GM18498 (cell line): Measurements from ENCODE around the gene CCDC88B.

Experiments
- ATAC-seq: cut with Tn5 transposase; IDR thresholded peaks from one replicate; pipeline ENCODE4 v1.9.1; 2021; ENCODE audit warnings: mild to moderate bottlenecking, moderate library complexity; ENCODE audit not compliant: unreplicated experiment

The CCDC88B gene

GRCh38 chr11:64379160-64379559 is 39.2 kb downstream of the CCDC88B start:
- no peak for ATAC-seq

- no peak for ATAC-seq
These were observed 40.1 kb downstream of the CCDC88B start for GRCh38 chr11:64379817-64380709.

GRCh38 chr11:64381350-64381749 is 41.3 kb downstream of the CCDC88B start:
- no peak for ATAC-seq

DNA sequence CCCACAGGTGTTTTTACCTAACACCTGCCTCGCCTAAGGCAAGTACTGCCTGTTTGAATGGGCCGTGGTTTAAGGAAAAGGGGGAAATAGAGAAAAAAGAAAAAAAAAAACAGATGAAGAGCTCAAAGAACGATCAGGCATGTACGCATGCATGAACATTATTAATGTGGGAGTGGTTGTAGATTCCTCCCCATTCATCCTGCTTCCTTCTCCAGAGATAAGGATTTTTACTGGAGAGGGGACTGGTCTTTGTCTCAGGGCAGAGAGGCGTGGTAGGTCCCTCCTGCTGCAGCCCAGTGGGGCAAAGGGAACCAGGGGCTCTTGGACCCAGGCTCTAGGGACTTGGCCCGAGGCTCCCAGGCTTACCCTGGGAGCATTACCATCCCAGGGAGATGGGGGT is 42.0 kb downstream of the CCDC88B start:
- ATAC-seq, result no peak

GRCh38 chr11:64382586-64382985 is 42.6 kb downstream of the CCDC88B start:
- ATAC-seq, result no peak

DNA sequence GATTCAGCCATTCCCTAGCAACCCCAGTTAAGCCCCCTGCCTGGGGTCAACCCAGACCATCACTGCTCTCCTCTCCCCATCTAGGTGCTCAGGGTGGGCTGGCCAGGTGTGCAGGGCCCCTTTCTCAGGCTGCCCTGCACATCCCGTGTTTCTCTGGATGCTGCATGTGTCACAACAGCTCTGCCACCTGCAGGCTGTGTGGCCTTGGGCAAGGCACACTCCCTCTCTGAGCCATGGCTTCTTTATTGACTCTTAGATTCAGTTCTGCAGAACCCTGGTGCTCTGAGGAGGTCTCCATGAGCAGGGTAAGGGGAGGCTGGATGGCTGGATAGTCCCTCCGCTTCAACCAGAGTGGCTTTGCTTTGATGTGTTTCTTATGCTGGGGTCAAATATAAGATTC is 43.6 kb downstream of the CCDC88B start:
- no peak for ATAC-seq

- no peak for ATAC-seq
These were observed 44.2 kb downstream of the CCDC88B start for GRCh38 chr11:64384028-64384737.

- ATAC-seq, result no peak
These were observed 45.3 kb downstream of the CCDC88B start for GRCh38 chr11:64384981-64385944.

- ATAC-seq, result no peak
These were observed 46.1 kb downstream of the CCDC88B start for GRCh38 chr11:64385945-64386704.

DNA sequence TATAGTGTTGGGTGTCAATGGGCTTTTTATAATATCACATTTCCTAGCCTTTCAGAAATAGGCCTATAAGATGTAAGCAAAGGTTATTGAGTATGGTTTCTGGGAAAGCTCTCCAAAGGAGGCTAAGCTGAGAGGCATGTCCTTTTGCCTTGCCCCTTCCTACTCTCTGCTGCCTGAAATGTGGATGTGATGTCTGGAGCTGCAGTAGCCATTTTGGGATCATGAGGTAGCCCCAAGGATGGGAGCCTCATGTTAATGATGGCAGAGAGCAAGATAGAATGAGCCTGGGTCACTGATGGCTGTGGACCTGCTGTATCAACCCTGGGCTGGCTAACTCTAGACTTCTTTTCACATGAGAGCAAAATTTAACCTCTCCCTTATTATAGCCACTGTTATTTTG is 47.9 kb downstream of the CCDC88B start:
- no peak for ATAC-seq

- no peak for ATAC-seq
These were observed 48.9 kb downstream of the CCDC88B start for GRCh38 chr11:64388894-64389293.

DNA sequence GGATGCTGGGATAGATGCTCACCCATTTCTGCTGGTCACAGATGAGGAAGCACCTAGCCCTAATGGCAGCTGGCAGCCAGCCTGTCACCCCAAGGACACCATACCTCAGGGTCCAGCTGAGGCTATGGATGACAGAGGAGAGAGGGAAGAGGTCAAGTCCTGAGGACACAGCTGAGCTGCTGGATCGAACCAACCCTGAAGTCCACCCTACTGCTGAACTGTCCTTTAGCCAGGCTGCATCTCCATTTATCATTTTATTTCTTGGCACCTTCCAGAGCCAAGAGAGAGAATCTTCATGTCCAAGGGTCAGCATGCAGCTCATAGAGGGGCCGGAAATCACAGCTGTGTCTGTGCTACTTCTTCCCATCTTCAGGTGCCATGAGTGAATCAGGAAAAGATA is 49.8 kb downstream of the CCDC88B start:
- no peak for ATAC-seq

DNA sequence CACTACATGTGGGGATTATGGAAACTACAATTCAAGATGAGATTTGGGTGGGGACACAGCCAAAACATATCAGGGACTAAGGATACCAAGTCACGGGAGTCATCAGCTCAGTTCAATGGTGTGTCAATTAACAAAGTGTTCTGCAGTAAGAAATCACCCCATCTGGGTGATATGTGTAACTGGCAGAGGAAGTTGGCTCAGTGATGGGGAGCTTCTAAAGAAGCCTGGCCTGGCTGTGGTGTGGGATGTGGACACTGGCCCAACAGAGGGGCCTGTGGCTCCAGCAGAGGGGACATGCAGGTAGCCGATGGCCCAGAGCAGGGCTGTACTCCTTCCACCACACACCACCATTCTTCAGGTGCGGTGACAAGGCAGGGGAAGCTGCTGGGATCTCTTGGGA is 50.6 kb downstream of the CCDC88B start:
- ATAC-seq, result no peak

DNA sequence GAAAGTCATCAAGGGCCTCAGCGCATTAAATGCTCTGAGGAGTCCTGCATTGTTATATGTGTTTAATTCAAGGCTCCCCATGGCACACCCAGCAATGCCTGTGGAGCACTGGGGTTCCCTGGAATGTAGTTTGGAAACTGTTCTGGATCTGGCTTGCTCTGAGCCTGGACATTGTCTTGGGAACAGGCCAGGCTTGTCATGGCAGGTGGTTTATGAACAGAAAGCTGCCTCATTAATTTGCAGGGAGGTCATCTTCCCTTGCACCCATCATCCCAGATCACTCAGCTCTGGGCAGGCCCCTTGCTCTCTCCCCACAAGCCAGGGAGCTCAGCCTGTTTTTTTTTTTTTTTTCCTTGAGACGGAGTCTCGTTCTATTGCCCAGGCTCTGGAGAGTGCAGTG is 51.8 kb downstream of the CCDC88B start:
- no peak for ATAC-seq

DNA sequence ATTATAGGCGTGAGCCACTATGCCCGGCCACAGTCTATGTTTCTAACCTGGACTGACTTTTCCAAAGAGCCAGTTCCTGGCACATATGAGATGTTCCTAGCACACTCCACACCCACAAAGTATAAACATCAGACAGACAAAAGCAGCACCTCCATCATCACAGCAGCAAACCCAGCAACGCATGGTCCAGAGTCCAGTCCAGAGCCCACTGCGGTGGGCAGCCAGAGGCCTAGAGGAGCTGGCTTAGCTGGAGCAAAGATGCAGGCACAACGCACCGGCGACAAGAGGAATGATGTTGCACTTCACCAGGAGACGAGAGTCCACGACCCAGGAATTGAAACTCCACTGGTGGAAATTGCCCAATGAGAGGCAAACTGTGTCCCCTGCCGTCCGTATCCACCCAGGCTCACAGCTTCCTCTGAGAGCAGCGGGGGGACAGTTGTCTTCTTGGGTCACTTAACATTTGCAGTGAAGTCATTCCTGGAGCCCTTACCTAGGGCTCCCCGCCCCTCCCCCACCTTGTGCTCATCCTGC is 55.6 kb downstream of the CCDC88B start:
- ATAC-seq, result no peak

GRCh38 chr11:64396079-64396591 is 56.1 kb downstream of the CCDC88B start:
- no peak for ATAC-seq

- ATAC-seq, result no peak
These were observed 60.1 kb downstream of the CCDC88B start for GRCh38 chr11:64400102-64400501.

DNA sequence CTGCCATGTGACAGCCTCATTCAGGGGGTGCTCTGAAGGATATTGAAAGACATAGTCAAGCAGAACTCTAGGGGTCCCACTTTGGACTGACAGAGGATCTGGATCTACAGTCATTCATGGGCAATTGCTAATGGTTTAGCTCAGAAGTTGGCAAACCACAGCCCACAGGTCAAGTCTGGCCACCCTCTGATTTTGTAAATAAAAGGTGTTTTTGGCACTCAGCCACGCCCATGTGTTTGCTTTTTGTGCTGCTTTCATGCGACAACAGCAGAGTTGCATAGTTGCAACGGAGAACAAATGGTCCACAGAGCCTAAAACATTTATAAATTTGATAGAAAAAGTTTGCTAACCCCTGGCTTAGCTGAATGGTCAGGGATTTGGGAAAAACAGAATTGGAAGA is 60.7 kb downstream of the CCDC88B start:
- ATAC-seq, result no peak

GRCh38 chr11:64401775-64402174 is 61.8 kb downstream of the CCDC88B start:
- no peak for ATAC-seq

DNA sequence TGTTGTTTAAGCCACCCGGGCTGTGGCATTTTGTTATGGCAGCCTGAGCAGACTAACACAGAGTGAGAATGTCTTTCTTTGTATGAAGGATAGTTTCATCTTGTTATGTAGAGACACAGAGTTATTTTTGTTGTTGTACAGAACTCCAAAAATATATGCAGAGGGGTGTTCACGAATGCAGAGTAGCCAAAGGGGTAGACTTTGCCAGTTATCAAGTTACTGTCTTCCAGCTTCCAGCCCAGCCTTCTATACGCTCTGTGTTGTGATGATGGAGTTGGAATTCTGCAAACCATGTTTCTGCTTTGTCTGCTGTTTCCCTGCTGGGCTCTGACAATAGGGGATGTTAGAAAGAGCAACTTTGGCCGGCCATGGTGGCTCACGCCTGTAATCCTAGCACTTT is 63.1 kb downstream of the CCDC88B start:
- ATAC-seq, result no peak
